ENCODE measurements around the gene AP1G1. TPM values are rescaled to one million over a fixed set of nuclear protein-coding genes. Genes with fewer than 3 reads are reported as not detected.

The AP1G1 gene
- total RNA-seq, 2 experiments from 2014 or later, result 57.9 to 89.7 TPM

- H3K79me2 ChIP-seq (ENCODE audit: insufficient read depth, low read depth, low read length), result no peaks in the 10 kb centered on the region
- peaks cover 82% of the 10 kb centered on the region for H3K36me3 ChIP-seq (ENCODE audit: insufficient read depth, low read length)
- H3K4me3 ChIP-seq (ENCODE audit: low read depth, low read length, poor library complexity, severe bottlenecking), result no peak overlapping the region
- POLR2A ChIA-PET, result no interaction called here
- no peak overlapping the region for H2AFZ ChIP-seq (ENCODE audit: low read length)
- H3K9me3 ChIP-seq (ENCODE audit: low read length), result no peaks in the 10 kb centered on the region
- no peaks in the 10 kb centered on the region for H4K20me1 ChIP-seq (ENCODE audit: insufficient read depth, low read length)
- BruUV-seq (replicated peaks), result TSS peak; percentile 21
- no peaks in the 10 kb centered on the region for H3K4me1 ChIP-seq (ENCODE audit: insufficient read depth, low read length, poor library complexity, severe bottlenecking)
- no peaks in the 10 kb centered on the region for H3K9me2 ChIP-seq (ENCODE audit: insufficient read depth, low read length)
- CTCF ChIA-PET (ENCODE audit: unreplicated experiment), result no interaction called here
- intact Hi-C loops (cut with micrococcal nuclease; ENCODE audit: unreplicated experiment), result loop anchor here (2.0 to 5.0 kb wide), 5 partner anchors 74 to 216 kb away; no protein-coding TSS in a partner anchor
- H3K4me2 ChIP-seq (ENCODE audit: low read length), result no peak overlapping the region
- TF ChIP-seq EZH2phosphoT487 (IDR thresholded peaks at IDR 0.05; ENCODE audit: borderline replicate concordance, low read depth, low read length) (no peak), CTCF (conservative IDR thresholded peaks at IDR 0.05; ENCODE audit: low read length) (peak; percentile 96)
- no peak overlapping the region for H3K27ac ChIP-seq (ENCODE audit: low read depth, low read length, poor library complexity, severe bottlenecking)
- DNase-seq (ENCODE audit: low spot score), result peak; percentile 64
These were observed 62.1 kb downstream of the AP1G1 start for GRCh38 chr16:71746442-71747046.

GRCh38 chr16:71738855-71739254, 69.8 kb downstream of the AP1G1 start:
- CTCF ChIA-PET (ENCODE audit: unreplicated experiment), result no interaction called here

More at GRCh38 chr16:71738855-71739254, 69.8 kb downstream of the AP1G1 start:
- BruUV-seq (replicated peaks), result no TSS peak
- Histone ChIP-seq H3K4me1 (ENCODE audit: insufficient read depth, low read length, poor library complexity, severe bottlenecking) (no peaks in the 10 kb centered on the region), H3K9me3 (ENCODE audit: low read length) (no peaks in the 10 kb centered on the region), H3K36me3 (ENCODE audit: insufficient read depth, low read length) (peaks cover 78% of the 10 kb centered on the region), H3K4me2 (ENCODE audit: low read length) (no peak overlapping the region), H3K79me2 (ENCODE audit: insufficient read depth, low read depth, low read length) (no peaks in the 10 kb centered on the region), H4K20me1 (ENCODE audit: insufficient read depth, low read length) (no peaks in the 10 kb centered on the region), H3K9me2 (ENCODE audit: insufficient read depth, low read length) (no peaks in the 10 kb centered on the region), H3K27ac (ENCODE audit: low read depth, low read length, poor library complexity, severe bottlenecking) (no peak overlapping the region), H3K4me3 (ENCODE audit: low read depth, low read length, poor library complexity, severe bottlenecking) (no peak overlapping the region), H2AFZ (ENCODE audit: low read length) (no peak overlapping the region)
- no peak for DNase-seq (ENCODE audit: low spot score)
- intact Hi-C loops (cut with micrococcal nuclease; ENCODE audit: unreplicated experiment), result no loop called here
- TF ChIP-seq CTCF (conservative IDR thresholded peaks at IDR 0.05; ENCODE audit: low read length), result no peak
- TF ChIP-seq EZH2phosphoT487 (IDR thresholded peaks at IDR 0.05; ENCODE audit: borderline replicate concordance, low read depth, low read length), result no peak
- POLR2A ChIA-PET, result interaction anchor here (0.6 kb wide), 1 partner anchor 10 kb away, joined by 5 read pairs; no protein-coding TSS in a partner anchor

Data from OCI-LY7 (cell line).